ENCODE results near the gene WDR88.

GRCh38 chr19:33156334-33156733, 24.4 kb downstream of the WDR88 start:
- TF ChIP-seq CTCF (IDR thresholded peaks at IDR 0.05) = no peak
- TF ChIP-seq ZFX (IDR thresholded peaks at IDR 0.05; ENCODE audit: borderline replicate concordance) = no peak

Data from 22Rv1 (cell line).